ENCODE measurements around the gene SLC35A1.

SLC35A1 gene

DNA sequence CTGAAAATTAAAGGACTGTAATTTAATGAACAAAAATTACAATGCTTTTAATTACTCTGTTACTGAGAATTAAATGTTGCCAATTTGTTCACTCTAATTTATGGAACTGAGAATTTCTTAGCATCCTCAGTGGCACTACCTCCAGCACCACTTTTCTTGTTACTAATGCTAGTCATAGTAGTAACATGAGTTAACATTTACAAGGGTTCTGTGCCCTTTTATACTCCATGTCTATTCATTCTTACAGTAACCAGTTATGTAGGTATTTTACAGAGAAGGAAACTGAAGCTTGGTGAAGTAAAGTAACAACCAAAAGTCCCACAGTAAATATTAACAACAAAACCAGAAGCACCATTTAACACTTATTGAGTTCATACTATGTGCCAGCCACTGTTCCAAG, 82.7 kb downstream of the SLC35A1 start:
- no peaks in the 10 kb centered on the region for H3K36me3 ChIP-seq (ENCODE audit: insufficient read depth)

DNA sequence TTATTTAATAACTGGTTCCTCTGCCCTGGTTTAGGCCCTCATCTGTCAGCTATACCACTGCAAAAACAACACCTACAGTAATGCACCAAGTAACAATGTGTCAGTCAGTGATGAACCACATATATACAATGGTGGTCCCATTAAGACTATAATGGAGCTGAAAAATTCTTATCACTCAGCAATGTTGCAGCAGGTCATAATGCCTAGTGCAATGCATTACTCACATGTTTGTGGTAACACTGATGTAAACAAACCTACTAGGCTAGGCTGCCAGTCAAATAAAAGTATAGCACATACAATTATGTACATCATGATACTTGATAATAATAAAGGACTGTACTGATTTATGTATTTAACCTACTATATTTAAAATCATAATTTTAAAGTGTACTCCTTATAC, 85.7 kb downstream of the SLC35A1 start:
- H3K36me3 ChIP-seq (ENCODE audit: insufficient read depth): no peaks in the 10 kb centered on the region

More for the DNA sequence above, 82.7 kb downstream of the SLC35A1 start:
- no peaks in the 10 kb centered on the region for H4K20me1 ChIP-seq (ENCODE audit: insufficient read depth)
- H2AFZ ChIP-seq (ENCODE audit: low read depth): no peak overlapping the region
- H3K4me2 ChIP-seq: no peak overlapping the region
- TF ChIP-seq, protein P1, sequence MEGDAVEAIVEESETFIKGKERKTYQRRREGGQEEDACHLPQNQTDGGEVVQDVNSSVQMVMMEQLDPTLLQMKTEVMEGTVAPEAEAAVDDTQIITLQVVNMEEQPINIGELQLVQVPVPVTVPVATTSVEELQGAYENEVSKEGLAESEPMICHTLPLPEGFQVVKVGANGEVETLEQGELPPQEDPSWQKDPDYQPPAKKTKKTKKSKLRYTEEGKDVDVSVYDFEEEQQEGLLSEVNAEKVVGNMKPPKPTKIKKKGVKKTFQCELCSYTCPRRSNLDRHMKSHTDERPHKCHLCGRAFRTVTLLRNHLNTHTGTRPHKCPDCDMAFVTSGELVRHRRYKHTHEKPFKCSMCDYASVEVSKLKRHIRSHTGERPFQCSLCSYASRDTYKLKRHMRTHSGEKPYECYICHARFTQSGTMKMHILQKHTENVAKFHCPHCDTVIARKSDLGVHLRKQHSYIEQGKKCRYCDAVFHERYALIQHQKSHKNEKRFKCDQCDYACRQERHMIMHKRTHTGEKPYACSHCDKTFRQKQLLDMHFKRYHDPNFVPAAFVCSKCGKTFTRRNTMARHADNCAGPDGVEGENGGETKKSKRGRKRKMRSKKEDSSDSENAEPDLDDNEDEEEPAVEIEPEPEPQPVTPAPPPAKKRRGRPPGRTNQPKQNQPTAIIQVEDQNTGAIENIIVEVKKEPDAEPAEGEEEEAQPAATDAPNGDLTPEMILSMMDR (conservative IDR thresholded peaks at IDR 0.05; ENCODE audit: low read depth, low read length): no peak
- H3K4me1 ChIP-seq (ENCODE audit: low read depth, poor library complexity, severe bottlenecking): no peaks in the 10 kb centered on the region
- H3K79me2 ChIP-seq (ENCODE audit: insufficient read depth, low read depth): no peaks in the 10 kb centered on the region
- no peak overlapping the region for H3K4me3 ChIP-seq (IDR thresholded peaks at IDR 0.05; ENCODE audit: insufficient read depth, low read depth, low read length)
- H3K9ac ChIP-seq: no peak overlapping the region
- H3K27me3 ChIP-seq (ENCODE audit: insufficient read depth, low read depth): no peaks in the 10 kb centered on the region
- H3K27ac ChIP-seq: no peak overlapping the region

DNA sequence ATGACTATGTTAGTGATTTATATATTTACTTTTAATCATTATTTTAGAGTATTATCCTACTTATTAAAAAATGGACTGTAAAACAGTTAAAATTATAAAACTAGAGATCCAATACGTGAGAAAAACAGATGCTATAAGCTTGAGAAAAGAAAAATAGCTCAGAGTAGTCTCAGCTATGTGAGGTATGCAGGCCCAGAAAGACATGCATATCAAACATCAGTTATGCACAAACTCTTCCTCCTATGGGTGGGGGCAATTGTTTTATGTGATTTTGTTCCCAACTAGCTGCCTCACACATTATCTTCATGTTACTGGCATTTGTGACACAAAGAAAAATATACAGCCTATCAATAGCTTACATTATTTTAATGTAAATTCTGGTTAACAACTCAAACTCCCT, 88.2 kb downstream of the SLC35A1 start:
- H3K4me2 ChIP-seq: no peak overlapping the region
- no peak overlapping the region for H3K4me3 ChIP-seq (IDR thresholded peaks at IDR 0.05; ENCODE audit: insufficient read depth, low read depth, low read length)
- H3K9ac ChIP-seq: no peak overlapping the region
- no peaks in the 10 kb centered on the region for H3K27me3 ChIP-seq (ENCODE audit: insufficient read depth, low read depth)
- no peaks in the 10 kb centered on the region for H3K36me3 ChIP-seq (ENCODE audit: insufficient read depth)
- H2AFZ ChIP-seq (ENCODE audit: low read depth): no peak overlapping the region
- H3K4me1 ChIP-seq (ENCODE audit: low read depth, poor library complexity, severe bottlenecking): no peaks in the 10 kb centered on the region
- no peaks in the 10 kb centered on the region for H3K79me2 ChIP-seq (ENCODE audit: insufficient read depth, low read depth)
- H3K27ac ChIP-seq: no peak overlapping the region
- no peaks in the 10 kb centered on the region for H4K20me1 ChIP-seq (ENCODE audit: insufficient read depth)
- TF ChIP-seq, protein P1 (conservative IDR thresholded peaks at IDR 0.05; ENCODE audit: low read depth, low read length): no peak

More for the DNA sequence above, 85.7 kb downstream of the SLC35A1 start:
- H3K27me3 ChIP-seq (ENCODE audit: insufficient read depth, low read depth): no peaks in the 10 kb centered on the region
- H2AFZ ChIP-seq (ENCODE audit: low read depth): no peak overlapping the region
- H4K20me1 ChIP-seq (ENCODE audit: insufficient read depth): no peaks in the 10 kb centered on the region
- no peak overlapping the region for H3K27ac ChIP-seq
- no peaks in the 10 kb centered on the region for H3K79me2 ChIP-seq (ENCODE audit: insufficient read depth, low read depth)
- no peak overlapping the region for H3K9ac ChIP-seq
- H3K4me3 ChIP-seq (IDR thresholded peaks at IDR 0.05; ENCODE audit: insufficient read depth, low read depth, low read length): no peak overlapping the region
- H3K4me1 ChIP-seq (ENCODE audit: low read depth, poor library complexity, severe bottlenecking): no peaks in the 10 kb centered on the region
- no peak overlapping the region for H3K4me2 ChIP-seq
- TF ChIP-seq, protein P1 (conservative IDR thresholded peaks at IDR 0.05; ENCODE audit: low read depth, low read length): no peak
